Prostate gland (tissue), 2 donors: Measurements from ENCODE around the gene DRG2. TPM values are rescaled to one million over a fixed set of nuclear protein-coding genes. Genes with fewer than 3 reads are reported as not detected.

Source experiments
- DNase-seq: peaks from one replicate; pipeline ENCODE4 v3.0.0-alpha.2; 2019; ENCODE audit warnings: low spot score
- H3K27ac ChIP-seq, 2 donors: fragments of 200-600 bp; sonication (generic); 2 replicates each; pipeline ENCODE4 v1.5.1; 2017 to 2019
- H3K27me3 ChIP-seq: fragments of 200-600 bp; sonication (generic); replicated peaks from 2 replicates; pipeline ENCODE4 v1.5.1; 2019; ENCODE audit not compliant: insufficient read depth
- H3K36me3 ChIP-seq, 2 donors: fragments of 200-600 bp; sonication (generic); 1 replicate in 1 of 2; 2 replicates in 1 of 2; pipeline versions ENCODE4 v1.5.1 to v1.8.1; 2017 to 2019
- H3K4me1 ChIP-seq: fragments of 200-600 bp; sonication (generic); replicated peaks from 2 replicates; pipeline ENCODE4 v1.5.1; 2019
- H3K4me3 ChIP-seq, 2 donors: fragments of 200-600 bp; sonication (generic); 2 replicates each; pipeline ENCODE4 v1.5.1; 2017 to 2019
- H3K9me3 ChIP-seq: fragments of 200-600 bp; sonication (generic); 2 replicates; pipeline ENCODE4 v1.5.1; 2017
- CTCF ChIP-seq, 4 experiments: fragments of 200-600 bp in 2 of 4; fragments of 450-650 bp in 2 of 4; sonication (generic) in 2 of 4; IDR thresholded peaks; 1 replicate in 3 of 4; 2 replicates in 1 of 4; pipeline ENCODE4 v1.5.1; 2016 to 2019; ENCODE audit warnings: antibody characterized with exemption in 4 of 4, mild to moderate bottlenecking in 2 of 4, moderate library complexity in 2 of 4
- POLR2A ChIP-seq: fragments of 450-650 bp; IDR thresholded peaks from one replicate; pipeline ENCODE4 v1.6.1; 2016; ENCODE audit warnings: antibody characterized with exemption, mild to moderate bottlenecking
- POLR2AphosphoS5 ChIP-seq: sonication (generic); formaldehyde crosslinking; IDR thresholded peaks from one replicate; pipeline ENCODE4 v1.6.1; 2017; ENCODE audit warnings: antibody characterized with exemption
- WGBS: methylation state at CpG from one replicate; pipeline ENCODE4 v1.1.5; 2018; 5-methylcytosine and 5-hydroxymethylcytosine counted together
- intact Hi-C: fragments of 100-400 bp; cut with DNase I; formaldehyde crosslinking; loops from one replicate; pipeline ENCODE4 v1.14.2; 2022
- total RNA-seq, 2 donors: library from RNA; depleted of rRNA; stranded (reverse); fragments of >200 nt; gene quantifications; one replicate each; pipeline ENCODE4 v1.1.0, GENCODE V29; 2016

Gene DRG2
- total RNA-seq, 2 donors from 2014 or later, result 44.1 to 56.9 TPM

- intact Hi-C loops, result no loop called here
- no peak overlapping the region for H3K4me3 ChIP-seq
- H3K27ac ChIP-seq, result no peak overlapping the region
- no peaks in the 10 kb centered on the region for H3K36me3 ChIP-seq
- no peaks in the 10 kb centered on the region for H3K4me1 ChIP-seq
- no peaks in the 10 kb centered on the region for H3K27me3 ChIP-seq
- no peaks in the 10 kb centered on the region for H3K9me3 ChIP-seq
- no peak for DNase-seq
- no peak for TF ChIP-seq POLR2AphosphoS5
- TF ChIP-seq CTCF (IDR thresholded peaks at IDR 0.05), result no peak
- no peak for TF ChIP-seq POLR2A
- WGBS, result 88% methylated on average over 32 of the region's 33 CpGs
Observed at GRCh38 chr17:18117982-18118975, 30.5 kb downstream of the DRG2 start.

GRCh38 chr17:18119166-18119745, 31.5 kb downstream of the DRG2 start:
- Histone ChIP-seq H3K4me3 (no peak overlapping the region), H3K36me3 (no peaks in the 10 kb centered on the region), H3K4me1 (no peaks in the 10 kb centered on the region), H3K9me3 (no peaks in the 10 kb centered on the region), H3K27ac (no peak overlapping the region), H3K27me3 (no peaks in the 10 kb centered on the region)
- WGBS, result 98% methylated on average over 57 of the region's 57 CpGs
- DNase-seq, result no peak
- intact Hi-C loops, result no loop called here
- TF ChIP-seq CTCF (IDR thresholded peaks at IDR 0.05) (no peak), POLR2A (no peak), POLR2AphosphoS5 (no peak)

GRCh38 chr17:18119938-18120337, 32.2 kb downstream of the DRG2 start:
- no peaks in the 10 kb centered on the region for H3K27me3 ChIP-seq
- intact Hi-C loops, result no loop called here
- H3K36me3 ChIP-seq, result no peaks in the 10 kb centered on the region
- H3K4me3 ChIP-seq, result no peak overlapping the region
- DNase-seq, result no peak
- WGBS, result 98% methylated on average over 30 of the region's 30 CpGs
- no peak for TF ChIP-seq POLR2AphosphoS5
- TF ChIP-seq POLR2A, result no peak
- no peak for TF ChIP-seq CTCF (IDR thresholded peaks at IDR 0.05)
- H3K4me1 ChIP-seq, result no peaks in the 10 kb centered on the region
- no peaks in the 10 kb centered on the region for H3K9me3 ChIP-seq
- no peak overlapping the region for H3K27ac ChIP-seq

GRCh38 chr17:18120461-18121017, 32.8 kb downstream of the DRG2 start:
- 95% methylated on average over 68 of the region's 68 CpGs for WGBS
- no peak for DNase-seq
- no peaks in the 10 kb centered on the region for H3K36me3 ChIP-seq
- intact Hi-C loops, result no loop called here
- no peak overlapping the region for H3K27ac ChIP-seq
- H3K9me3 ChIP-seq, result no peaks in the 10 kb centered on the region
- H3K4me3 ChIP-seq, result no peak overlapping the region
- H3K4me1 ChIP-seq, result no peaks in the 10 kb centered on the region
- H3K27me3 ChIP-seq, result no peaks in the 10 kb centered on the region
- TF ChIP-seq POLR2A (no peak), CTCF (IDR thresholded peaks at IDR 0.05) (no peak), POLR2AphosphoS5 (no peak)
